ENCODE data around the gene C11orf65. TPM values are rescaled to one million over a fixed set of nuclear protein-coding genes. Genes with fewer than 3 reads are reported as not detected.
"Not testable (repeated sequence)": the region's sequence is repeated elsewhere in the genome, so short reads cannot be mapped to it uniquely, and the experiment has no call there.

The C11orf65 gene
- total RNA-seq, 1 donor from 2014 or later: 0.43 TPM

GRCh38 chr11:108394744-108395284 is 72.5 kb downstream of the C11orf65 start:
- intact Hi-C loops (cut with DNase I): no loop called here
- DNase-seq (ENCODE audit: missing footprints): no peak
- ATAC-seq: no peak

GRCh38 chr11:108393046-108393445 is 74.3 kb downstream of the C11orf65 start:
- DNase-seq (ENCODE audit: missing footprints): no peak
- intact Hi-C loops (cut with DNase I): no loop called here
- no peak for ATAC-seq

DNA sequence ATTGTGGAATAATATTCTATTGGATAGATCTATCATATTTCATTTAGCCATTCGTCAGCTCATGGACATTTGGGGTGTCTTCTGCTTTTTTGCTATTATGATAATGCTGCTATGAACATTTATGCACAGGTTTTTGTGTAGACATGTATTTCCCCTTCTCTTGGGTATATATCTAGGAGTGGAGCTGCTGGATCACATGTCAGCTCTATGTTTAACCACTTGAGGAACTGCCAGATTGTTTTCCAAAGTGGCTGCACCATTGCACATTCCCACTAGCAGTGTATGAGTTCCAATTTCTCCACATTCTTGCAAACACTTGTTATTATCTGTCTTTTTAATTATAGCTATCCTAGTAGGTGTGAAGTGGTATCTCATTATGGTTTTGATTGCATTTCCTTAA is 75.0 kb downstream of the C11orf65 start:
- no peak for ATAC-seq
- intact Hi-C loops (cut with DNase I): no loop called here
- DNase-seq (ENCODE audit: missing footprints): no peak

GRCh38 chr11:108388576-108388975 is 78.8 kb downstream of the C11orf65 start:
- intact Hi-C loops (cut with DNase I): no loop called here
- ATAC-seq (no peak), DNase-seq (ENCODE audit: missing footprints) (no peak)

GRCh38 chr11:108373505-108373904 is 93.8 kb downstream of the C11orf65 start:
- intact Hi-C loops (cut with DNase I); DNase-seq (ENCODE audit: missing footprints); ATAC-seq: not testable (repeated sequence)

GRCh38 chr11:108370990-108371389 is 96.3 kb downstream of the C11orf65 start:
- no peak for ATAC-seq

DNA sequence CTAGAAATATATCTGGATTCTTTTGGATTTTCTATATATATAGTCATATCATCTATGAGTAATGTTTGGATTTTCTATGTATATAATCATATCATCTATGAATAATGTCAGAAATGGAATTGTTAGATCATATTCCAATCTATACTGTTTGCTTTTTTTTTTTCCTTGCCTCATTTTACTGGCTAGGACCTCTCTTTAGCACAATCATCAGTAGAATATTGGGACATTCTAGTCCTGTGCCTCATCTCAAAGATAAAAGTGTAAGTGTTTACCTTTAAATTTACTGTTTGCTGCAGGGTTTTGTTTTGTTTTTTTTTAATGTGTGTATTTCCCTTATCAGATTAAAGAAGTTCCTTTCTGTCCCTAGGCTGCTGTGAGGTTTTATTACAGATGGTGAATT is 97.0 kb downstream of the C11orf65 start:
- intact Hi-C loops (cut with DNase I): no loop called here
- no peak for ATAC-seq
- DNase-seq (ENCODE audit: missing footprints): no peak

More at GRCh38 chr11:108370990-108371389, 96.3 kb downstream of the C11orf65 start:
- intact Hi-C loops (cut with DNase I): no loop called here
- DNase-seq (ENCODE audit: missing footprints): no peak

DNA sequence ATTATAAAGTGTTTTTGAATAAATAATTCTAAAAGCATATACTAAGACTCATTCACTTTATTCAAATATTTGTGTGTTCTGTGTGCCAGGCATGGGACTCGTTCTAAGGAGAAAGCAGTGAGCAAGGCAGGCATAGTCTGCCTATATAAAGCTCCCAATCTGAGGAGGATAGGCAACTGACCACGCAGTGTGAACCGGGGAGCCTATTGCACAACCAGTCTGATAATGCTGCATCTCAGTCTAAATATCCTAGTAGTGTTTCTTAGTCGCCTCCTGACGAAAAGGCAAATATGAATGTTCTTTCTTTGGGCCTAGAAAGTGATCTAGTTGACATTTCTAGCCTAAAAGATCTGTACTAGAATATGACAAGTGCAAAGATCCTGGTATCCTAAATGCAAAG is 98.3 kb downstream of the C11orf65 start:
- DNase-seq (ENCODE audit: missing footprints): no peak
- intact Hi-C loops (cut with DNase I): no loop called here
- no peak for ATAC-seq

DNA sequence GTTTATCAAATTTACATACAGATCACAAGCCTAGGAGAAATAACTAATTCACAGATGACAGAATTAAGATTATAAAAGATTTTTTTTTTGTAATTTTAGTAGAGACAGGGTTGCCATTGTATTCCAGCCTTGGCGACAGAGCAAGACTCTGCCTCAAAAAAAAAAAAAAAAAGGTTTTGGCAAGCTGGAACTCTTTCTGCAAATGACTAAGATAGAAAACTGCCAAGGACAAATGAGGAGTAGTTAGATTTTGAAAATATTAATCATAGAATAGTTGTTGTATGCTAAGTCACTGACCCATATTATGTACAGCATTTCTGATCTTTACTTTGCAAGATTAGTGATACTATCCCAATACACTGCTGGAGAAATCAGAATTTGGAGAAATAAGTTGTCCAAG is 99.2 kb downstream of the C11orf65 start:
- no peak for DNase-seq (ENCODE audit: missing footprints)
- intact Hi-C loops (cut with DNase I): no loop called here
- ATAC-seq: no peak

- intact Hi-C loops (cut with DNase I): no loop called here
- ATAC-seq (no peak), DNase-seq (ENCODE audit: missing footprints) (no peak)
Observed at GRCh38 chr11:108364159-108364558, 103.2 kb downstream of the C11orf65 start.

DNA sequence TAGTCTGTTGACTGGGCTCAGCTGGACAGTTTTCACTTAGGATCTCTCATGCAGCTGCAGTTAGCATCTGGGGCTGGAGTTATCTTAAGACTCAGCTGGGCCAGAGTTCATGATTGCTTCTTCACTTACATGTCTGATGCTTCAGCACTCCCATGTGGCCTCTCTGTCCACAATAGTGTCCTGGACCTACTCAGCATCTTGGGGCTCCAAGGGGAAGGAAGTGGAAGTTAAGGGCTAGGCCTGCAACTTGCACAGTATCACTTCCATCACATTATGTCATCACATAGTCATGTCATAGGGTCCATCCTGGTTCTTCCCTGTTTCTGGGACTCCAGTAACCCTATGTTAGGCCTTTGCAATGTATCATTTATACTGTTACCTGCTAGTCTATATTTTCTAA is 115.9 kb downstream of the C11orf65 start:
- intact Hi-C loops (cut with DNase I): loop anchor here (5.0 kb wide), 1 partner anchor 301 kb away; no protein-coding TSS in a partner anchor
- DNase-seq (ENCODE audit: missing footprints): no peak
- no peak for ATAC-seq

DNA sequence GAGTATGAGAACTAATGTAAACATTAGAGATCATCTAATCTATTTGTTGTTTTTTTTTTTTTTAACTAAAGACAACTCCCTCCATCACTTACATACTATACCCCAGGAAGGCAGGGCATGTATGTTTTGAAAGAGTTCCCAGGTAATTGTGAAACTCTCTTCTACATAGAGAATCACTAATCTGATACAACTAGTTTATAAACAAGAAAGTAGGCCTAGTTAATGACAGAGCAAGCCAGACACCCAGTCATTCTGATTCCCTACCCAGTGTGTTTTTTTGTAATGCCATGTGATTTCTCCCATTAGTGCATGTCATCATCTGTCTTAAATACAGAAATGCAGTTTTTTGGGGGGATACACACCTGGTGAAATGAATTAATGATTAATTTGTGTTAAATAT is 120.9 kb downstream of the C11orf65 start:
- intact Hi-C loops (cut with DNase I): no loop called here
- ATAC-seq (no peak), DNase-seq (ENCODE audit: missing footprints) (no peak)

GRCh38 chr11:108345767-108346166 is 121.6 kb downstream of the C11orf65 start:
- intact Hi-C loops (cut with DNase I): no loop called here
- ATAC-seq (no peak), DNase-seq (ENCODE audit: missing footprints) (no peak)

- intact Hi-C loops (cut with DNase I): no loop called here
- ATAC-seq (no peak), DNase-seq (ENCODE audit: missing footprints) (no peak)
Observed at GRCh38 chr11:108343714-108344113, 123.6 kb downstream of the C11orf65 start.

GRCh38 chr11:108341654-108342053 is 125.7 kb downstream of the C11orf65 start:
- ATAC-seq: no peak
- intact Hi-C loops (cut with DNase I): no loop called here
- no peak for DNase-seq (ENCODE audit: missing footprints)

- no peak for DNase-seq (ENCODE audit: missing footprints)
- ATAC-seq: no peak
- intact Hi-C loops (cut with DNase I): no loop called here
Observed at GRCh38 chr11:108340973-108341372, 126.4 kb downstream of the C11orf65 start.

DNA sequence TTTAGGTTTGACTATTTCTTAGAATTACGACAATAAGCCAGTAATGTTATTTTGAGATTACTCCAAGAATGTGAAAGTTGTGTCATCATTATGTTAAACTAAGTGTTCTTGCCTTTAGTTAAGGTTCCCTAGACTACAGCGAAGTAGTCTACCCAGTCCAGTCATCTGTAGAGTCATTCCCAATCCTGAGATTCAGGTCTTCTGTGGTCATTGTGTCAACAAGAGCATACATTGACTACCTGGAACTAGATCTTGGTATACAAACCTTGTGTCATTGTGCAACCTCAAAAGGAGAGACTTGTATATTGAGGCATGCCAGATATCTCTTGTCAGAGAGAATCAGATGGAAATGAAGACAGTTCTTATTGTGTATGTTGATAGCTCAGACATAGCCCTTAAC is 128.6 kb downstream of the C11orf65 start:
- intact Hi-C loops (cut with DNase I): no loop called here
- no peak for DNase-seq (ENCODE audit: missing footprints)
- no peak for ATAC-seq

GRCh38 chr11:108333403-108333899 is 133.9 kb downstream of the C11orf65 start:
- DNase-seq (ENCODE audit: missing footprints) (no peak), ATAC-seq (no peak)
- intact Hi-C loops (cut with DNase I): no loop called here

All from Right ventricle myocardium inferior (tissue), 1 donor.